D721Med (cell line): ENCODE data around the gene PEPD.

Source experiments
- DNase-seq: peaks from one replicate; pipeline ENCODE4 v3.0.0; 2011; ENCODE audit warnings: low spot score; ENCODE audit not compliant: insufficient read length
- FAIRE-seq: peaks from 2 replicates; lab custom pipeline; 2011; peaks lifted over from hg19 to GRCh38; lab: Jason Lieb, UNC
- TF ChIP-seq, protein P1 (sequence below): IDR thresholded peaks from 2 replicates; pipeline ENCODE4 v1.5.1; 2012; ENCODE audit warnings: mild to moderate bottlenecking, control low read depth; ENCODE audit not compliant: insufficient read depth; ENCODE audit errors: missing control alignments

Gene PEPD

DNA sequence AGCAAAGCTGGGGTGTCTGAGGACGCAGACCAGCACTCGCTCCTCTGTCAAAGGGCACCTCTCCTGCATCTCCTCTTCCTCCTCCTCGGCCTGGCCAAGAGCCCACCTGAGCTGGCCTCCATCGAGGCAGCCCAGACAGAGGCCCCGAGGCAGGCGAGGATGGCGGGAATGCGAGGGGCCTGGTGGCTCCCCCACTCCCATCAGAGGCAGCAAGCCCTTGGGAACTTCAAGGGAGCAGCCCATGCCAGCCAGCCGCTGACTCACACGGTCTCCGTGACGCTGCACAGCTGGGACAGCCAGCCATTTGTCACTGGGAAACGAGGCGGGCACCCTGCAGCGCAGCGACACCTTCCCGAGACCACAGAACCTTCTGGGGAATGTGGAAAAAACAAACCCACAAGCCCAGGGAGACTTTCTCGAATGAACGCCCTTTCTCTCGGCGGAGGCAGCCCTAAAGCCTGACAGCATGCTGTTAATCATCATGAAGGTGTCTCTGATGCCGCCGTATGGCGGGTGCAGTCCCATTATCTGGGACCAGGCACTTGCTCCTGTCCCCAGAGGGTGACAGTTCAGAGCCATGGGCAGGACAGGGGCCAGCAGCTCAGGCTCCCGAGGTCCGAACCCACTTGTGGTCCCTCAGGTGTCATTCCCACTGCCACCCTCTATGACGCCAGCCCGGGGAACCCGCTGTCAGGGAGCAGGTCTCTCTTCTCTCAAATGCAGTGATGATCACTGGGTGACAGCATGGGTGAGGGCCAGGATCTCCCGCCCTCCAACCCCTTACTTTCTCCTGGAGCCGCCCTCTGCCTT is 53.0 kb downstream of the PEPD start:
- TF ChIP-seq, protein P1, sequence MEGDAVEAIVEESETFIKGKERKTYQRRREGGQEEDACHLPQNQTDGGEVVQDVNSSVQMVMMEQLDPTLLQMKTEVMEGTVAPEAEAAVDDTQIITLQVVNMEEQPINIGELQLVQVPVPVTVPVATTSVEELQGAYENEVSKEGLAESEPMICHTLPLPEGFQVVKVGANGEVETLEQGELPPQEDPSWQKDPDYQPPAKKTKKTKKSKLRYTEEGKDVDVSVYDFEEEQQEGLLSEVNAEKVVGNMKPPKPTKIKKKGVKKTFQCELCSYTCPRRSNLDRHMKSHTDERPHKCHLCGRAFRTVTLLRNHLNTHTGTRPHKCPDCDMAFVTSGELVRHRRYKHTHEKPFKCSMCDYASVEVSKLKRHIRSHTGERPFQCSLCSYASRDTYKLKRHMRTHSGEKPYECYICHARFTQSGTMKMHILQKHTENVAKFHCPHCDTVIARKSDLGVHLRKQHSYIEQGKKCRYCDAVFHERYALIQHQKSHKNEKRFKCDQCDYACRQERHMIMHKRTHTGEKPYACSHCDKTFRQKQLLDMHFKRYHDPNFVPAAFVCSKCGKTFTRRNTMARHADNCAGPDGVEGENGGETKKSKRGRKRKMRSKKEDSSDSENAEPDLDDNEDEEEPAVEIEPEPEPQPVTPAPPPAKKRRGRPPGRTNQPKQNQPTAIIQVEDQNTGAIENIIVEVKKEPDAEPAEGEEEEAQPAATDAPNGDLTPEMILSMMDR = no peak
- FAIRE-seq (no peak), DNase-seq (no peak)

GRCh38 chr19:33467851-33468250 is 53.7 kb downstream of the PEPD start:
- TF ChIP-seq, protein P1 = no peak
- FAIRE-seq (no peak), DNase-seq (no peak)

DNA sequence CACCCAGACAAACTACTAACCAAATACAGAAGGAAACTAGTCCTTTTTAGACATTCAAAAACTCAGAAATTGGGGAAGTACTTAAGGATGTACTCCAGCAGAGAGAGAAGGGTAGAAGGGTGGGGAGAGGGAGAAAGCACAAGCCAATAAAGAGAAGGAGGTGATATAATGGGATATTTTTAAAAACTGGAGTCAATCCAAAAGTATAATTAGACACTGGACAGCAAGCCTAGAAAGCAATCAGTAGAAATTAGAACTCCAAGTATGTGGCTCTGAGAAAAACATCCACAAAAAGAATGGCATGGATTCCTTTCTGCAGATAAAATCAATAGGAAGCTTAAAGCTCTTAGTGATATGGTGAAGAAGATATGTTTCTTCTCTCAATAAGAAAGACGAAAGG is 55.8 kb downstream of the PEPD start:
- FAIRE-seq (no peak), DNase-seq (no peak)
- TF ChIP-seq, protein P1 = no peak

DNA sequence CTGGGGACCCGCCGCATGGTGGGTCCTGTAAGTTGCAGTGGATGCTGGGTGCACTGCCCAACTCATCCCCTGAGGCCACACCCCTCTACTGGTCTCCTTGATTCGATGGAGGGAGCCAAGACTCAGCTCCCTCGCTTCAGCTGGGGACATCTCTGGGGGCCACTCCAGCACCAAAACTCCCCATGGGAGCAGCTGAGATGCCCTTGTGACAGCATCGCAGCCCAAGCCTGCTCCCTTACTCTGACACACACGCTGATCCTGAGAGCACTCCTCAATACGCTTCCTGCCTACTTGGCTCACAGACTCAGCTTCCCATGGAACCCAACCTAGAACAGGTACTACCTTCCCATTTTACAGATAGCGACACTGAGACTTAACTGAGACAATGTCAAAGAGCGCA is 56.2 kb downstream of the PEPD start:
- DNase-seq = no peak
- TF ChIP-seq, protein P1 = no peak
- FAIRE-seq = no peak

GRCh38 chr19:33464733-33465115 is 56.9 kb downstream of the PEPD start:
- no peak for FAIRE-seq

DNA sequence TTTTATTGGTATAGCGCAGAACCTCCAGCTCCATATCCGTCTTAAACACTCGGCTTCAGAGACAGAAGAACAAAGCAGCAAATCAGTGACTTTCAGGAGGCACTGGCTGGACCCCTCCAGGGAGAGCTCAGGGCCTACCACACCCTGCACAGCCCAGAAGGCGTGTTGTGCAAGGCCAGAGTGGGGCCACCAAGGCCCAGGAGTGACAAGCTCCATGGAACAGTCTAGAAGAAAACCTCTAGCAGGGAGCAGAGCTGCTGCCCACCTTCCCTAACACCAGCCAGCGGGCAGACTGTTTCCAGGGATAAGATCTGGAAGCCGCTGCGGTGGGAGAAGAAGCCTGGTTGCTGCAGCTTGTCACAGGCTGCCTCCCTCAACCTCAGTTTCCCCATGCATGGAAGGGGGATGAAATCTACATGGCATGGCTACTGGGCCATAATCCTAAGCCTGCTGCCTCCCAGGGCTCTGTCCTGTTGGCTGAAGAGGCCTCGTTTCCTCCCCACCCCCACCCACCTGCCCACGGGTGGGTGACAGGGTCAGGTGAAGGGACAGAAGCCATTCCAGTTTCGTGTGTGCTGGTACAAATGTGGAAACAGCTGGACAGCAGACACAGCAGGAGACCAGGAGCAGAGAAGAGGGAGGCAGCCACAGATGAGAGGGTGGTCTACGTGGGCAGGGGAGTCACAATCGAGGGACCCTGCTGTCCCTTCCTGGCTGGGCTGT is 57.4 kb downstream of the PEPD start:
- TF ChIP-seq, protein P1 = no peak
- DNase-seq (no peak), FAIRE-seq (no peak)

More at GRCh38 chr19:33464733-33465115, 56.9 kb downstream of the PEPD start:
- TF ChIP-seq, protein P1 = no peak
- DNase-seq = no peak
